GM12874 (cell line): Measurements from ENCODE around the gene IKZF3.

Experiments used
- CTCF ChIP-seq: IDR thresholded peaks from 2 replicates; pipeline ENCODE4 v1.5.1; 2011; ENCODE audit warnings: low read depth, mild to moderate bottlenecking, control low read depth, low read length, moderate library complexity; ENCODE audit not compliant: insufficient read depth

IKZF3 gene

GRCh38 chr17:39820541-39820940 is 43.6 kb downstream of the IKZF3 start:
- no peak for TF ChIP-seq CTCF

DNA sequence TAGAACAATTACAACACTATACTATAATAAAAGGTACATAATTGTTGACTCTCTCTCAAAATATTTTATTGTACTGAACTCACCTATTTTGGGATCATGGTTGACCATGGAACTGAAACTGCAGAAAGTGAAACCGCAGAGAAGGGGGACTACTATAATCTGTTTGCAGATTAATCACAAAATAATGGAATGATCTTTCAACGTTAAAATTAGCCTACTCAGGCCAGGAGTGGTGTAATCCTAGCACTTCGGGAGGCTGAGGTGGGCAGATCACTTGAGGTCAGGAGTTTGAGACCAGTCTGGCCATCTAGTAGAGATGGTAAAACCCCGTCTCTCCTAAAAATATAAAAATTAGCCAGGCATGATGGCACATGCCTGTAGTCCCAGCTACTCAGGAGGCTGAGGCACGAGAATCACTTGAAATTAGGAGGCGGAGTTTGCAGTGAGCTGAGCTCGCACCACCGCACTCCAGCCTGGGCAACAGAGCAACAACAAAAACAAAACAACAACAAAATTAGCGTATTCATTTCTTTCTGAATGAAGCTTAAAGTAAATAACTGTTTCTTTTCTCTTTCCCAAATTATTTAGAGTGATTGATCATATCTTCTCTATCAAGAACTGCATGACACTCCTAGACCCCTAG is 45.6 kb downstream of the IKZF3 start:
- no peak for TF ChIP-seq CTCF

- TF ChIP-seq CTCF, result no peak
Measured at GRCh38 chr17:39816272-39816671, 47.8 kb downstream of the IKZF3 start.

- no peak for TF ChIP-seq CTCF
Measured at GRCh38 chr17:39814497-39814896, 49.6 kb downstream of the IKZF3 start.

DNA sequence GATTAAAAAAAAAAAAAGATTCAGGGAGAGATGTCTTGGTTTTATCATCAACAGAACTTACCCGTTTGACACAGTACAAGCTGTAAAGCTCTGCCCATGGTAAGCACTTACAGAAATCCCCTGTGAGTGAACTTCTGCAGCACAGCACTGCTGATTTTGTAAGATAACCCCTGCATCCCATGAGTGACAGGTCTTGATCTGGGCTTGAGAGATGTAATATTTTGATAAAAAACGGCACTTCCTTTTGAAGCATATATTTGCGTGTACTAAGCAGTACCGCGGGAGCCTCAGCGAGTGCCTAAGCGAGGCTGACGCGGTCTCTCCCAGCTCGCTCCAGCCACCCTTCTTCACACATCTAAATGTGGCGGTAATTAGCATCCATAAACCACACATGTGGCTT is 50.5 kb downstream of the IKZF3 start:
- no peak for TF ChIP-seq CTCF

- no peak for TF ChIP-seq CTCF
Measured at GRCh38 chr17:39812466-39812865, 51.6 kb downstream of the IKZF3 start.

DNA sequence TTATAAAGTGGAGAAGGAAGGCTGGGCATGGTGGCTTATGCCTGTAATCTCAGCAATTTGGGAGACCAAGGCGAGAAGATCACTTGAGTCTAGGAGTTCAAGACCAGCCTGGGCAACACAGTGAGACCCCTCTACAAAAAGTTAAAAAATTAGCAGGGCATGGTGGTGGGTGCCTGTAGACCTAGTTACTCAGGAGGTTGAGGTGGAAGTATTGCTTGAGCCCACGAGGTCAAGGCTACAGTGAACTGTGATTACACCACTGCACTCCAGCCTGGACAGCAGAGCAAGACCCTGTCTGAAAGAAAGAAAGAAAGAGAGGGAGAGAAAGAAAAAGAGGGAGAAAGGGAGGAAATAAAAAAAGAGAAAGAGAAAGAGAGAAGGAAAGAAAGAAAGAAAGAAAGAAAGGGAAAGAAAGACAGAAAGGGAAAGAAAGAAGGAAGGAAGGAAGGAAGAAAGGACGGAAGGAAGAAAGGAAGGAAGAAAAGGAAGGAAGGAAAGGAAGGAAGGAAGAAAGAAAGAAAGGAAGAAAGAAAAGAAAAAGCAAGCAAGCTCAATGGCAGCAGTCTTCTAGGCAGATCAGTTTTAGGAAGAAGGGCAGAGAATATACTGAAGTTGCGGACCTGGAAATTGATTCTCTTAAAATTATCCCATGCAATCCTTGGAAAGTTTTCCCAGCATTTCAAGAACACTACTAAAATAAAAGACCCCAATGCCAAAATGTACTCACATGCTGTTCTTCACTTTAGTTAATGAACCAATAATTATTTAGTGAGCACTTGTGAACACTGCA is 53.0 kb downstream of the IKZF3 start:
- no peak for TF ChIP-seq CTCF
